Activated CD8-positive, alpha-beta T cell treated with anti-CD3 and anti-CD28 coated beads for 36 hours (primary cell): ENCODE data around the gene MUC13. TPM values are rescaled to one million over a fixed set of nuclear protein-coding genes. Genes with fewer than 3 reads are reported as not detected.

ENCODE experiments used
- ATAC-seq: fragments of 200-7000 bp; cut with Tn5 transposase; one replicate; pipeline ENCODE4 v1.10.0; 2021; ENCODE audit warnings: mild to moderate bottlenecking, moderate library complexity
- CTCF ChIA-PET: fragments of 350-600 bp; sonication (Branson Sonifier 250); formaldehyde crosslinking; loops from one replicate; lab custom pipeline; 2021; ENCODE audit warnings: antibody characterized with exemption; lab: Charles Lee
- POLR2A ChIA-PET: fragments of 350-600 bp; sonication (Branson Sonifier 250); formaldehyde crosslinking; loops from one replicate; lab custom pipeline; 2021; ENCODE audit warnings: antibody characterized with exemption; lab: Charles Lee
- DNase-seq: peaks from one replicate; pipeline ENCODE4 v3.0.0-alpha.2; 2020
- H3K27ac Mint-ChIP-seq: one replicate; pipeline ENCODE4 v1.8.0; 2021; ENCODE audit warnings: mild to moderate bottlenecking, mixed read lengths
- H3K27me3 Mint-ChIP-seq: one replicate; pipeline ENCODE4 v1.8.0; 2021; ENCODE audit warnings: mixed read lengths
- H3K36me3 Mint-ChIP-seq: one replicate; pipeline ENCODE4 v1.8.0; 2021; ENCODE audit warnings: low read depth, mixed read lengths
- H3K4me1 Mint-ChIP-seq: one replicate; pipeline ENCODE4 v1.8.0; 2021; ENCODE audit warnings: low read depth, mixed read lengths
- H3K4me3 Mint-ChIP-seq: one replicate; pipeline ENCODE4 v1.8.0; 2021; ENCODE audit warnings: mild to moderate bottlenecking, moderate library complexity, mixed read lengths
- H3K9me3 Mint-ChIP-seq: one replicate; pipeline ENCODE4 v1.8.0; 2021; ENCODE audit warnings: mixed read lengths
- CTCF ChIP-seq: fragments of 200-600 bp; IDR thresholded peaks from one replicate; pipeline ENCODE4 v1.8.0; 2022; ENCODE audit warnings: antibody characterized with exemption, mild to moderate bottlenecking
- intact Hi-C: fragments of 100-400 bp; cut with micrococcal nuclease; formaldehyde crosslinking; loops from one replicate; pipeline ENCODE4 v1.10.0; 2022
- total RNA-seq, 2 experiments: library from RNA; stranded (reverse); gene quantifications; one replicate each; pipeline ENCODE4 v1.2.3, GENCODE V29; 2021

The MUC13 gene
- total RNA-seq, 2 experiments from 2014 or later = not detected

GRCh38 chr3:124915254-124915653 is 19.3 kb downstream of the MUC13 start:
- intact Hi-C loops = no loop called here
- no peak overlapping the region for H3K27ac Mint-ChIP-seq
- DNase-seq = no peak
- H3K4me3 Mint-ChIP-seq = no peak overlapping the region
- no peak for TF ChIP-seq CTCF
- H3K4me1 Mint-ChIP-seq = no peaks in the 10 kb centered on the region
- no peaks in the 10 kb centered on the region for H3K36me3 Mint-ChIP-seq
- ChIA-PET POLR2A (no interaction called here), CTCF (interaction anchor here (0.9 to 1.7 kb wide), 2 partner anchors 14 to 155 kb away, joined by 3 to 8 read pairs; no protein-coding TSS in a partner anchor)
- H3K9me3 Mint-ChIP-seq = no peaks in the 10 kb centered on the region
- no peak for ATAC-seq
- peaks cover 7% of the 10 kb centered on the region for H3K27me3 Mint-ChIP-seq

DNA sequence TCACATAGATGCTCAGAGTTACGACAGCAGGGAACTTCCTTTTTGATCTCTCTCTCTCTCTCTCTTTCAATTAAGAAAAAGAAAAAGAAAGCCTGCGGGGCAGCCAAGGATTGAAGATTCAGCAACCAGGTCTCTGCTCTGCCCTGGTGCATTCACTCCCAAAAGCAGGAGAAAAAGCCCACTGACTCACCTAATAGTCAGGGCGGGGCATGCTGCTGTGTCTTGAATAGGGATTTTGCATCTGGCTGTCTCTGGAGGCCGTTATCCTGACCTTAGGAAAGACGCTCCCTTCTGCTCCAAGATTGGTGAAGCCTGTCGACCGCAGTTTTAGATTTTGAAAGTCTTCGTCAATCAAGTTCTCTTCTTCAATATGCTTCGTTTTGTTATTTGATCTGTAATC is 26.6 kb downstream of the MUC13 start:
- ATAC-seq (no peak), DNase-seq (no peak)
- Mint-ChIP-seq H3K36me3 (no peaks in the 10 kb centered on the region), H3K4me3 (no peak overlapping the region), H3K9me3 (no peaks in the 10 kb centered on the region), H3K4me1 (no peaks in the 10 kb centered on the region), H3K27ac (no peak overlapping the region), H3K27me3 (peaks cover 5% of the 10 kb centered on the region)
- CTCF ChIA-PET = interaction anchor here (7.3 kb wide), 1 partner anchor 147 kb away, joined by 231 read pairs; no protein-coding TSS in a partner anchor
- no peak for TF ChIP-seq CTCF
- POLR2A ChIA-PET = no interaction called here
- intact Hi-C loops = no loop called here

DNA sequence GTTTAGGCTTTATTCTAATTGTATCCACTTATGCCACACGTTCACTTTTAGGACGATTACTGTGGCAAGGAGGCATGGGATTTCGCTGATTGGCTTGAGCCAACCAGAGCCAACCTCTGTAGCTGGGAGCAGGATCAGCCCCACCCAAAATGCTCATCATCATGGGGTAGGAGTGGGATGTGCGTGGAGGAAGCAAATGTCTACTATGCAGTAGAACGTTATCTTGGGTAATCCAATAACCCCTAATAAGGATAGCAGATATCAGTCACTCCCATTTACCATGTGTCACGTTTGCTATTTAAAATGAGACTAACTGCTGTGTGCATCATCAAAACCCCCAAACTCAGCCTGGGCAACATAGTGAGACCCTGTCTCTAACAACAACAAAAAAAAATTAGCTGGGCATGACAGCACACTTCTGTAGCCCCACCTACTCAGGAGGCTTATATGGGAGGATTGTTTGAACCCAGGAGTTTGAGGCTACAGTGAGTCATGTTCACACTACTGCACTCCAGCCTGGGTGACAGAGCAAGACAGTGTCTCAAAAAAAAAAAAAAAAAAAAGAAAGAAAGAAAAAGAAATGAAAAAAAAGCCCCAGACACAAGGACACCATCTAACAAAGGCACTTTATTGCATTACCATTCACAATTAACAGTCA is 29.6 kb downstream of the MUC13 start:
- Mint-ChIP-seq H3K27ac (no peak overlapping the region), H3K27me3 (peaks cover 5% of the 10 kb centered on the region), H3K4me3 (no peak overlapping the region), H3K9me3 (no peaks in the 10 kb centered on the region), H3K4me1 (peaks cover 4% of the 10 kb centered on the region), H3K36me3 (no peaks in the 10 kb centered on the region)
- TF ChIP-seq CTCF = no peak
- ATAC-seq (no peak), DNase-seq (no peak)
- intact Hi-C loops = no loop called here
- ChIA-PET POLR2A (no interaction called here), CTCF (interaction anchor here (1.3 to 7.3 kb wide), 2 partner anchors 144 to 680 kb away, joined by 3 to 231 read pairs; no protein-coding TSS in a partner anchor)

DNA sequence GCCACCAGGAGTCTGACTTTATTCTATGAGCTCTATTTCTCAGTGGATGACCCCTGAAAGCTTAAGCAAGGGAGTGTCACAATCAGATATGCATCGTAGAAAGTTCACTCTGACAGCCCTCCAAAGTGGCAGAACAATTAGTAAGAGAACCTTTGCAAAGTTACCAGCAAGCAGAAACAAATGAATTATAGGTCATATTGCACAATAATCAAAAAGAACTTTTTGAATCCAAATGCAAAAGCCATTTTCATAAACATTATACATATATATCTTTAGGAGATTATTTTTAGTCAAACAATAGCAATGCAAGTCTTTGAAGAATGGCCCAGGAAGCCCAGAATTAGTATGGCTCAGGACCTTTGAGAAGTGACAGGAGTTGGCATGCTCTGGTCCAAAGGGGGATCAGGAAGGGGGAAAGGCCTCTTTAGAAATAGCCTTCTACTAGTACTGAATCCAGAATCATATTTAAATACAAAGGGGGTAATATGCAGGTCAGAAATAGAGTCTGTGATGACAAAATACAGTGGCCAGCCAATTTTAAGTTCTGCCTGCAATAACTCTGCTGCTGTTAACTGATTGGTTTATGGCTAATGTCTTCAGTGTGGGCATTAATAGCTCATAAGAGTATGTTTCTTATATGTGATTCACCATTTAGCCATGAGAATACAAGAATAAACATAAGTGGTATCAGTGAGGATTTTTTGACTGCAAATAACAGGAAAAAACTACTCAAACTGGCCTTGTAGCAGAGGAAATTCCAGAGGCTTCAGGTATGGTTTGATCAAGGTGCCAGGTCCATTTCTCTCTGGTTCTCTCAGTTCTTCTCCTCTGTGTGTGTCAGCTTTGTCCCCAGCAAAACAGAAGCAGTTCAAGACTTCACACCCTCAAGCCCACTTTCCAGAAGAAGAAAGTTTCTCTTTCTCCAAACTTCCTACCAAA is 30.4 kb downstream of the MUC13 start:
- H3K4me3 Mint-ChIP-seq = no peak overlapping the region
- CTCF ChIA-PET = interaction anchor here (7.3 kb wide), 1 partner anchor 143 kb away, joined by 231 read pairs; no protein-coding TSS in a partner anchor
- H3K9me3 Mint-ChIP-seq = no peaks in the 10 kb centered on the region
- DNase-seq (no peak), ATAC-seq (no peak)
- TF ChIP-seq CTCF = no peak
- no peaks in the 10 kb centered on the region for H3K36me3 Mint-ChIP-seq
- peaks cover 5% of the 10 kb centered on the region for H3K27me3 Mint-ChIP-seq
- POLR2A ChIA-PET = no interaction called here
- H3K4me1 Mint-ChIP-seq = peaks cover 4% of the 10 kb centered on the region
- intact Hi-C loops = no loop called here
- H3K27ac Mint-ChIP-seq = no peak overlapping the region
